NCI-H2196 (cell line): ENCODE measurements around the gene GABPB2.

ENCODE experiments used
- DNase-seq: peaks from one replicate; lab custom pipeline; 2025; ENCODE audit not compliant: unreplicated experiment; lab: John Stamatoyannopoulos, UW

GABPB2 gene

DNA sequence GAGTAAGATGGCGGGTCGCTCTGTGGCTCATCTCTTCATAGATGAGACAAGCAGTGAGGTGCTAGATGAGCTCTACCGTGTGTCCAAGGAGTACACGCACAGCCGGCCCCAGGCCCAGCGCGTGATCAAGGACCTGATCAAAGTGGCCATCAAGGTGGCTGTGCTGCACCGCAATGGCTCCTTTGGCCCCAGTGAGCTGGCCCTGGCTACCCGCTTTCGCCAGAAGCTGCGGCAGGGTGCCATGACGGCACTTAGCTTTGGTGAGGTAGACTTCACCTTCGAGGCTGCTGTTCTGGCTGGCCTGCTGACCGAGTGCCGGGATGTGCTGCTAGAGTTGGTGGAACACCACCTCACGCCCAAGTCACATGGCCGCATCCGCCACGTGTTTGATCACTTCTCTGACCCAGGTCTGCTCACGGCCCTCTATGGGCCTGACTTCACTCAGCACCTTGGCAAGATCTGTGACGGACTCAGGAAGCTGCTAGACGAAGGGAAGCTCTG is 88.2 kb downstream of the GABPB2 start:
- DNase-seq: no peak

DNA sequence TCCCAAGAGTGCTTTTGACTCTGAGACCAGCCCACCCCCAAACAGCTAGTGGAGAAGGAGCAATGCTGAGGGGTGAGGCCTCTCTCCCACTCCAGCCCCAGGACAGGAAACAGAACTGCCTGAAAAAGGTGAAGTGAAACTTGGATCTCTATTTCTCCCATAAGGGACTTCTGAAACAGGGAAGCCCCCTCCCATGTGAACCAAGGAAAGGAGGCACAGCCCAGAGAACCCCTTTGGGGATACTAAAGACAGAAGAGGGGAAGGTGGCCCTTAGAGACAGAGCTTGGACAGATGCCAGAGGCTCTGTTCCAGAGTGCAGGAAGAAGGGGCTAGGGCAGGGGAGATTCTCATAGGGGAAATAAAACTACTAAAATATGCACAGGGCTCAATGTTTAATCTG is 88.8 kb downstream of the GABPB2 start:
- no peak for DNase-seq

DNA sequence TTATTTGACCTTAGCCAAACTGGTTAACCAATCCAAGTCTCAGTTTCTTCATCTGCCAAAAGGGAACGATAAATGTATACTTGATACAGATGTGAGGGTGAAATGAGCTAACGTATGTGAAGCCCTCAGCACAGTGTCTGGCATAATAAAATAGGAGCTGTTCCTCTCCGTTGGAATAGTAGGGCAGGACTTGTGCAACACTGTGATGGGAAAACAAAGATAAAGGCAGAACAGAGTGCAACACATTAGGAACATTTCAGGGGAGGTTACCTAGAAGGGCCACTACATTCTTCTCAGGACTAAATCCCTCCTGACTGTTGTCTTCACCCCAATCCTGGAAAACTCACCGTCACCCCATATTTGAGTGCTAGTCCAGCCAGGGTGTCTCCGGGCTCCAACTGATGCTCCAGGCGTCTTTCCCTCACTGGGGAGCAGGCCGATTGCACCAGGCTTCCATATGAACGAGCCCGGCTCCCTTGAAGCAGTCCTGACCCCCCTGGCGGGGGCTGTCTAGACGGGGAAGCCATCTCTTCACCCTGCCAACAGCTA is 94.2 kb downstream of the GABPB2 start:
- DNase-seq: no peak

DNA sequence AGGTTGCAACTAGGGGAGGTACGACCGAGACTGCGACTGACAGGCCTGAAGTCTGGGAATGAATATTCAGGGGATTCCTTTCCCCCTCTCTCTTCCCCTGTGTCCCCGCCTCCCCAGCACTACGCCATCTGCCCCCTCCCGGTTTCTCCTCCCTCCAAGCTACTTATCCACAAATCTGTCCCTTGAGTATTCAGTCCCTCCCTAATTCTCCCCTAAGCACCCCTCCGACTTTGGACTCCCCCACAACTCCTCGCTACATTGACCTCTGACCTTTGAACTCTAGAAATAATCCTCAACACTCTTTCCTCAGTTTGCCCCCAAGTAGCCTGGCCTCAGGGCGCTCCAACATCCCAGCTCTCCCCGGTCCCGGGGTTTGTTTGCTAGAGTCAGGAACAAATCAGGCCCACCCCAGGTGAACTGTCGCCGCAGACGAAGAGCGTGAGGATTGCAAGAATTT is 94.7 kb downstream of the GABPB2 start:
- no peak for DNase-seq

DNA sequence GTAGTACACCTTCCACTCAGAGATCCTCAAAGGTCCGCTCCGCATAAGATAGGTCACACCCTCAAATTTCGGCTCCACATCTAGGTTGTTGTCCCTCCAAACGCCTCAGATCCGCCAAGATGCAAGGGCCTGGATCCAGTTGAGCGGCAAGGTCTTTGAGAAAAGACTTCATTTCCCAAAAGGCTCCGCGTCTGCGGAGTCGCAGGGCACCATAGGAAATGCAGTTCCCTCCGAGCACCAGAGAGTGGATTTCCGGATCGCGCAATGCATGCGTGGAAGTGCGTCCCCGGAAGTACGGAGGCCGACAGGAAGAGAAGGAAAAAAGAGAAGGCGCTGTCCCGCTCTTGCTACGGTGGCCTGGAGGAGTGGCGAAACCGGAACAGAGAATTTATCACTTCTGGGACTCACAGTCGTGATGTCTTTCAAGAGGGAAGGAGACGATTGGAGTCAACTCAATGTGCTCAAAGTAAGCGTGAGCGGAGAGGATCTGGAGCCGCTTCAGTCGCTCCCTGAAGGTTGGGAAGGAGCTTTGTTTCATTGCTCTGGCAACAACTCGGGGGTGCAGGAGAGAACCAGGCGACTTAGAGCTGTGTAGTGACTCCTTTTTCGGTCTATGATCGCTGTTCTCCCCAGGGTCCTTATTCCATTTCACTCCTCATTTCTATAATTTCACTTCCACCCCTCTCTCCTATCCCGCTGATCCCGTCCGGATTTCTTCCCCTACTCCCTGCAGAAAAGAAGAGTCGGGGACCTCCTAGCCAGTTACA is 95.4 kb downstream of the GABPB2 start, which contains the start of the genes LYSMD1 and SCNM1:
Gene LYSMD1 (minus strand): TSS at position 165 of the 767 bp plus-strand sequence. CDS start 644 bp downstream, outside the sequence.
Gene SCNM1 (plus strand): TSS at position 407 of the 767 bp plus-strand sequence. CDS start 9 bp downstream, at position 416.
- DNase-seq: peak; percentile 98

DNA sequence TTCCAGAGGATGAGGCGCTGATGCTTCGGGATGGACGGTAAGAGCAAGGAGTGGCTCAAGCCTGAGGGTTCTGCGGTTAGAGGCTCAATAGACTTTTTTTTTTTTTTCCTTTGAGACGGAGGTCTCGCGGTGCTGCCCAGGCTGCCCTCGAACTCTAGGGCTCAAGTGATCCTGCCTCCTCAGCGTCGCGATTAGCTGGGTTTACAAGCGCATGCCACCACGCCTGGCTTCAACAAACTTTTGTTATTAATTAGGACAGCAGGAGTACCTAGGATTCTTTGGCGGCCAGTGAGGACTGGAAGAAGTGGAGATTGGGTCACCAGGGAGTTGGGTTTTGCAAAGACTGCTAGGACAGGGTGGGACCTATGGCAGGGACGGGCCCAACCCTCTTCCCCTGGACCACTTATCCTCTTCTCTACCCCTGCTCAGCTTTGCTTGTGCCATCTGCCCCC is 96.0 kb downstream of the GABPB2 start:
- no peak for DNase-seq

DNA sequence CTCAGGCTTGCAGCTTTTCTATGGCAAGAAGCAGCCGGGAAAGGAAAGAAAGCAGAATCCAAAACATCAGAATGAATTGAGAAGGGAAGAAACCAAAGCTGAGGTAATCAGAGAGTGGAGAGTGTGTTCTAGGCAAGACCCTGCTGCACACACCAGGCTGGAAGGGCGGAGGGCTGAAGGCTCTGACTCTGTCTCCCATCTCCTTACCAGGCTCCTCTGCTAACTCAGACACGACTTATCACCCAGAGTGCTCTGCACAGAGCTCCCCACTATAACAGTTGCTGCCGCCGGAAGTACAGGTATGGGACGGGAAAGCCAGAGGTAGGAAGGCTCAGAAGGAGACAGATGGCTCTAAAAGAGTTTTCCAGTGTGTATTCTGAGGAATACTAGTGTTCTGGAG is 96.6 kb downstream of the GABPB2 start:
- no peak for DNase-seq

DNA sequence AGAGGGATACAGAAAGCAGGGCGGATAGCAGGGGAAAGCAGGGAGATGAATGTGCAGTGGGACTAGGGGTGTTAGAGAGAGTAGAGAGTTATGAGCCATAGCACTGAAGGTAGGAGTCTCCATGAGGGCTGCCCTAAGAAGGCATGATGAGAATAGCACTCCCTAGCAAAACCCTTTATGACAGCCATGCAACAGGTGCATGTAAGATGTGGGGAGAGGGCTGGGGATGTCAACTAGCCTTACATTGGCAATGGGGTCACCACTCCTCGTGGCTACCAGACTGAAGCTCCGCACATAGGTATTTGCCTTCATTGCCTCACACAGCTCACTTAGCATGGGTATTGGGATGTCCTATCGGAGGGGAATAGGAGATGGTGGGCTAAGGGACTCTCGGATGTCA is 100.6 kb downstream of the GABPB2 start:
- DNase-seq: no peak
